Measurements from ENCODE around the gene KIZ. TPM values are rescaled to one million over a fixed set of nuclear protein-coding genes. Genes with fewer than 3 reads are reported as not detected.

KIZ gene
- total RNA-seq, 1 donor from 2014 or later, result 12.2 TPM

GRCh38 chr20:21191839-21192238 lies 66.0 kb downstream of the KIZ start:
- no peaks in the 10 kb centered on the region for H3K9me3 Mint-ChIP-seq (ENCODE audit: low read depth)
- H3K4me3 Mint-ChIP-seq (ENCODE audit: unreplicated experiment), result no peak overlapping the region
- no peaks in the 10 kb centered on the region for H3K4me1 Mint-ChIP-seq (ENCODE audit: low read depth)
- no peak for TF ChIP-seq CTCF (IDR thresholded peaks at IDR 0.05)
- DNase-seq (ENCODE audit: low spot score), result no peak
- no peaks in the 10 kb centered on the region for H3K27me3 Mint-ChIP-seq (ENCODE audit: low read depth)
- H3K36me3 Mint-ChIP-seq (ENCODE audit: low read depth), result peaks cover 1% of the 10 kb centered on the region
- H3K27ac Mint-ChIP-seq (ENCODE audit: unreplicated experiment), result no peak overlapping the region

- DNase-seq (ENCODE audit: low spot score), result no peak
- Mint-ChIP-seq H3K4me3 (ENCODE audit: unreplicated experiment) (no peak overlapping the region), H3K27ac (ENCODE audit: unreplicated experiment) (no peak overlapping the region), H3K36me3 (ENCODE audit: low read depth) (peaks cover 11% of the 10 kb centered on the region), H3K9me3 (ENCODE audit: low read depth) (no peaks in the 10 kb centered on the region), H3K27me3 (ENCODE audit: low read depth) (no peaks in the 10 kb centered on the region), H3K4me1 (ENCODE audit: low read depth) (no peaks in the 10 kb centered on the region)
- TF ChIP-seq CTCF (IDR thresholded peaks at IDR 0.05), result no peak
Measured at GRCh38 chr20:21202259-21202658, 76.4 kb downstream of the KIZ start.

- Mint-ChIP-seq H3K27ac (ENCODE audit: unreplicated experiment) (no peak overlapping the region), H3K4me3 (ENCODE audit: unreplicated experiment) (no peak overlapping the region), H3K36me3 (ENCODE audit: low read depth) (peaks cover 11% of the 10 kb centered on the region), H3K9me3 (ENCODE audit: low read depth) (no peaks in the 10 kb centered on the region), H3K4me1 (ENCODE audit: low read depth) (no peaks in the 10 kb centered on the region), H3K27me3 (ENCODE audit: low read depth) (no peaks in the 10 kb centered on the region)
- no peak for DNase-seq (ENCODE audit: low spot score)
- TF ChIP-seq CTCF (IDR thresholded peaks at IDR 0.05), result no peak
Measured at GRCh38 chr20:21203088-21203656, 77.3 kb downstream of the KIZ start.

GRCh38 chr20:21206584-21206983 lies 80.7 kb downstream of the KIZ start:
- Mint-ChIP-seq H3K27ac (ENCODE audit: unreplicated experiment) (no peak overlapping the region), H3K4me3 (ENCODE audit: unreplicated experiment) (no peak overlapping the region), H3K27me3 (ENCODE audit: low read depth) (no peaks in the 10 kb centered on the region), H3K9me3 (ENCODE audit: low read depth) (no peaks in the 10 kb centered on the region), H3K36me3 (ENCODE audit: low read depth) (peaks cover 11% of the 10 kb centered on the region), H3K4me1 (ENCODE audit: low read depth) (no peaks in the 10 kb centered on the region)
- DNase-seq (ENCODE audit: low spot score), result no peak
- no peak for TF ChIP-seq CTCF (IDR thresholded peaks at IDR 0.05)

- Mint-ChIP-seq H3K4me3 (ENCODE audit: unreplicated experiment) (no peak overlapping the region), H3K36me3 (ENCODE audit: low read depth) (peaks cover 11% of the 10 kb centered on the region), H3K9me3 (ENCODE audit: low read depth) (no peaks in the 10 kb centered on the region), H3K27ac (ENCODE audit: unreplicated experiment) (no peak overlapping the region), H3K4me1 (ENCODE audit: low read depth) (no peaks in the 10 kb centered on the region), H3K27me3 (ENCODE audit: low read depth) (no peaks in the 10 kb centered on the region)
- no peak for DNase-seq (ENCODE audit: low spot score)
- no peak for TF ChIP-seq CTCF (IDR thresholded peaks at IDR 0.05)
Measured at GRCh38 chr20:21208999-21209398, 83.1 kb downstream of the KIZ start.
